Stimulated activated CD4-positive, alpha-beta T cell treated with anti-CD3 and anti-CD28 coated beads, Interleukin-2, amount 100 ng/mL, for 4 hours (primary cell): Measurements from ENCODE around the gene TAF11L5.
"Not testable (repeated sequence)": the region's sequence is repeated elsewhere in the genome, so short reads cannot be mapped to it uniquely, and the experiment has no call there.

Experiments
- DNase-seq: peaks from one replicate; pipeline ENCODE4 v3.0.0-alpha.2; 2020; ENCODE audit warnings: low read depth

The TAF11L5 gene

DNA sequence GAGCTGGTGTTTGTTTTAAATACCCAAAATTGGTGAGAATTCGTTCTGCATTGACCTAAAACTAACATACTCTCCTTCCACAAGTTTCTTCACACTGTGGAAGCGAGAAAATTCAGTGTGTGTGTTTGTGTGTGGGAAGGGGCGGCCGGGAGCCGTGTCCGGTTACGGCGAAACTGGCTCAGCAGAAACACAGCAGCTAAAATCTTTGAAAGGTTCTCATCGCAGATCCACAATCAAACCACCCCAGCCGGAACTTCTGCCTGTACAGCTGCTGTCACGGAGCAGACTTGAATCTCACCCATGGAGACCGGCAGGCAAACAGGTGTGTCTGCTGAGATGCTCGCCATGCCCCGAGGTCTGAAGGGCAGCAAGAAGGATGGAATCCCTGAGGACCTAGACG, at the start of gene TAF11L5:
TSS of gene TAF11L5 (plus strand) at position 301 of the 400 bp plus-strand sequence.
- not testable (repeated sequence) for DNase-seq

DNA sequence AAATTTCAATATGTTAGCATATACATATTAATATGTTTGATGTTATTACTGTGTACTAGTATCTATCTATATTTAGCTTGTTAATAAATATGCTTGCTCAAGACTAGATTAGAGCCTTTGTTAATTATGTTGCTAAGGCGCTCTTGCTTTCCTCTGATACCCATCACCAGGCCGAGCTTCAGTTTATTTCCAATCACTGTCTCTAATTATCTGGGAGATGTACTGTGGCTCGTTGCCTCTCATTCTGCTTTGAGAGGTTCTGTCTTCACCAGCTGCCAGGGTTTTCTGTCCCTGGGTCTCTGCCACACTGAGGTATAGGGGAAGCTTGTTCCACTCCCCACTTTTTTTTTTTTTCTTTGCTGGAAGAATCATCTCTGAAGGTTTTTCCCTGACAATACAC, 48.0 kb upstream of the TAF11L5 start:
- no peak for DNase-seq

DNA sequence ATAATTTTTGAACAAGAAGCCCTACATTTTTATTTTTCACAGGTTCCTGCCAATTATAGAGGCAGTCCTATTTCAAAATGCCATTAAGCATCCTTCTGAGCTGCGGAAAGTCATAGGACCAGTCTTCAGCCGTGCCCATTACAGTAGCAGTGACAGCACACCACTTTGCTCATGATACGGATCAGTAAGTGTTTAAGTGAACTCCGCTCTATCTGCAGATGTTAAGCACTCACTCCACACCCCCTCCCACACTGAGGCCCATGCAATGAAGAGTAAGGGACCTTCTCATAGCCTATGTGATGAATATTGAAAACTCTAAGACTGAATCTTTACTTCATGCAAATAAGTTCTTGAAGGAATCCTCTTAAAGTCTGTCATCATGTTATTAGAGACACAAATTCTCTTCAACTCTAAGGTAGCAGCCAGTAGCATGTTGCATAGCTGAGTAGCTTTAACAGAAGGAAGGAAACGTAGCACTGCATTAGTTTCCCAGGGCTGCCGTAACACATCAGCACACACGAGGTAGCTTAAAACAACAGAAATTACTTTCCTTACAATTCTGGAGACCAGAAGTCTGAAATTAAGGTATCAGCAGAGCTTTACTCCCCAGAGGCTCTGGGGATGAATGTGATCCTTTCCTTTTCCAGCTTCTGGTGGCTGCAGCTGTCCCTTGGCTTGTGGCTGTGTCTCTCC, 47.3 kb upstream of the TAF11L5 start:
- DNase-seq, result no peak

DNA sequence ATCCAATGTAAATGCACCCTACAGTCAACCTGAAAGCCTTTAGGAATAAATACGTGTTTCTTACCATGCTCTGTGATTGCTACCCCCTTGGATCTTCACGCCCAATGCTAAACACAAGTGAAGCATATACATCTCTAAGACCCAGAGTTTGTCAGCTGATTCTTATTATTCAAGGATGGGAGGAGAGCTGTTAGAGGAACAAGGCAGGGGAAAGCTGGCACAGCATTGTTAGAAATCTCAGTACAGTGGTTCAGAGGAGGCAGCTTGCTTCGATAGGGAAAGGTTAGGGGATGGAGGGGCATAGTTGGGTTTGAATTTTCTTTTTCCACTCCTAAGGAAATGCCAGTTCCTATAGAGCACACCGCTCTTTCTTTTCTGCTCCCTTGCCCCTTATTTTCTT, 43.7 kb upstream of the TAF11L5 start:
- DNase-seq, result no peak

DNA sequence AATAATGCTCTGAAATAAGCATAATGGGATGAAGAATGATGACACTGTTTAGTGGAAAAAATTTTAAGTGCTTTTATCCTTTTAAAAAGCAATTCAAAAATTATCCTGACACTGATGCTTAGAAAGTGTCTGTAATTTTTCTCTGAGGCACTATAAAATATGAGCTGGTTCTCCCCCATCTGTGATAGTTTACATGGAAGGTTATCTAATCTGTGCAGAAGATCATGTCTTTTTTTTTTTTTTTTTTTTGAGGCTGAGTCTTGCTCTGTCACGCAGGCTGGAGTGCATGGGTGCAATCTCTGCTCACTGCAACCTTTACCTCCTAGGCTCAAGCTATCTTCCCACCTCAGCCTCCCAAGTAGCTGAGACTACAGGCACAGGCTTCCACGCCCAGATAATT, 42.2 kb upstream of the TAF11L5 start:
- no peak for DNase-seq

DNA sequence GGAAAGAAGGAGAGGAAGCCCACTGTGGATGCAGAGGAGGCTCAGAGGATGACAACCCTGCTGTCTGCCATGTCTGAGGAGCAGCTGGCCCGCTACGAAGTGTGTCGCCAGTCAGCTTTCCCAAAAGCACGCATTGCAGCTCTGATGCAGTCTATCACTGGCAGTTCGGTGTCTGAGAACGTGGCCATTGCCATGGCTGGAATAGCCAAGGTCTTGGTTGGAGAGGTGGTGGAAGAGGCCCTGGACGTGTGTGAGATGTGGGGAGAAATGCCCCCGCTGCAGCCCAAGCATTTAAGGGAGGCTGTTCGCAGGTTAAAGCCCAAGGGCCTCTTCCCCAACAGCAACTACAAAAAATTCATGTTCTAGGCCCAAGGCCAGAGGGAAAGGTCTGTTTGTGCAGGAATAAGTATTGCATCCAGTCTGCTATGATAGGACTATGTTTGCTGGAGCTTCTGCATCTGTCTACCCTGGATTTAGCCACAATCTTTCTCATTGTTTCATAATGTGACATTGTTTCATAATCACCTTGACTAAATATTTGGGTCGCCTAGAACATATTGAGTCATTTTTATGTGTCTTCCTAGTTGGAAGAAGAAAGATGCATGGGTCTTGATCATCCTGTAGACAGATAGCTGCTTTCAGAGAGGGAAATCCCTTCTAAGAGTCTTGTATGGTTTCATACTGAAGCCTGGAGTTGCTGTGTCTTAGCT, 38.4 kb upstream of the TAF11L5 start:
- not testable (repeated sequence) for DNase-seq

DNA sequence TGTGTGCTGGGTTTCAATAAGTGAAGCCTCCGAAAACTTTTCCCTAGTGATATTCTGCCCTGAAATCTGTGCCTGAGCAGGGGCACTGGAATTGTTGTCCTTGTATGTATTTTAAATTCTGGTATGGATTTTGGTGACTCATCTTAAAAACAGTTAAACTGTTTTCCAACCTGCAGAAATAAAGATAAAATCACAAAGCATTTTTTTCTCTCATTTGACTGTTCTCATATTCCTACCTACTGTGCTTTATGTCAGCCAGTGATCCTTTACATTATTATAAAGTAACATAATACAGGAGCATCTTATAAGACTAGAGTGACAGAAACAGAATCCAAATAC, 37.9 kb upstream of the TAF11L5 start:
- no peak for DNase-seq

DNA sequence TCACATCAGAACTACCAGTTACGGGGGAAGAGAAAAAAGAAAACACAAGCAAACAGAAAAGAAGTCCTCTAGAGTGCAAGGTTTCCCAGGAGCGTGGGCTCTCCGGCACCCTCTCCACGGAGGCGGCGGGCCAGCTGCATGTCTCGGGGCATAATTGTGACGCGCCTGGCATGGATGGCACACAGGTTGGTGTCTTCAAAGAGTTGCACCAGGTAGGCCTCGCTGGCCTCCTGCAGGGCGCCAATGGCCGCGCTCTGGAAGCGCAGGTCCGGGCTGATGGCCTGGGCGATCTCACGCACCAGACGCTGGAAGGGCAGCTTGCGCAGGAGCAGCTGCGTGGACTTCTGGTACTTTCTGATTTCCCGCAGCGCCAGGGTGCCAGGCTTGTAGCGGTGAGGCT, 33.8 kb upstream of the TAF11L5 start:
- DNase-seq, result not testable (repeated sequence)

DNA sequence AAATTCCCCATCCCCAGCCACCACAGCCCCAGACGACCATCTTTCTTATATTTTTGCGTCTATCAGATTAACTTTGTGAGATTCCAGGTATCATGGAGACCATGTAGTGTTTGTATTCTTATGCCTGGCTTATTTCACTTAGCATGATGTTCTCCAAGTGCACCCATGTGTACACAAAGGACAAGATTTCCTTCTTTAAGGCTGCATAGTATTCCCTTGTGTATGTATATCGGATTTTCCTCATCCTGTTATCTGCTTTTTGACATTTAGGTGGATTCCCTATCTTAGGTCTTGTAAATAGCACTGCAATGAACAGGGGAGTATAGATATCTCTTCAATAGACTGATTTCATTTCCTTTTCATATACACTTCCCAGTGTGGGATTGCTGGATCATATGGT, 32.3 kb upstream of the TAF11L5 start:
- DNase-seq, result no peak

DNA sequence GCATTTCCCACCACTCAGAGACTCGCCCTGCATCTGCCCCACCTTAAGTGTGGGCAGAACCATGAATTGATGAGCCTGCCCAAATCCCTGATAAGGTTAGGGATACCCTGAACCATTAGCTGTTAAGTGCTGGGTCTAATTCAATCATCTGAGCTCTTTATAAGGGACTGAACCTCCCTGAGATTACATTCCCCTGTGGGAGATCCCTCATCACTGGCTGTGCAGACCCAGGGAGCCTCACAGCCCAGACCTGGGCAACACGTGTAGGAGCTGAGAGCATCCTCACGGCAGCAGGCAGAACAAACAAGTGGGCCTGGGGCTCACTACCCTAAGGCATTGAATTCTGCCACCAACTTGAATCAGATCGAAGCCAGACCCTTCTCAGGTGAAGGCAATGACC, 27.6 kb upstream of the TAF11L5 start:
- no peak for DNase-seq

DNA sequence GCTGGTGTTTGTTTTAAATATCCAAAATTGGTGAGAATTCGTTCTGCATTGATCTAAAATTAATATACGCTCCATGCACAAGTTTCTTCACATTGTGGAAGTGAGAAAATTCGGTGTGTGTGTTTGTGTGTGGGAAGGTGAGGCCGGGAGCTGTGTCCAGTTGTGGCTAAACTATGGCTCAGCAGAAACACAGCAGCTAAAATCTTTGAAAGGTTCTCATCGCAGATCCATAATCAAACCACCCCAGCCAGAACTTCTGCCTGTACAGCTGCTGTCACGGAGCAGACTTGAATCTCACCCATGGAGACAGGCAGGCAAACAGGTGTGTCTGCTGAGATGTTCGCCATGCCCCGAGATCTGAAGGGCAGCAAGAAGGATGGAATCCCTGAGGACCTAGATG, 27.1 kb upstream of the TAF11L5 start, which contains the start of gene TAF11L2:
TSS of gene TAF11L2 (plus strand) at position 301 of the 400 bp plus-strand sequence.
- not testable (repeated sequence) for DNase-seq

DNA sequence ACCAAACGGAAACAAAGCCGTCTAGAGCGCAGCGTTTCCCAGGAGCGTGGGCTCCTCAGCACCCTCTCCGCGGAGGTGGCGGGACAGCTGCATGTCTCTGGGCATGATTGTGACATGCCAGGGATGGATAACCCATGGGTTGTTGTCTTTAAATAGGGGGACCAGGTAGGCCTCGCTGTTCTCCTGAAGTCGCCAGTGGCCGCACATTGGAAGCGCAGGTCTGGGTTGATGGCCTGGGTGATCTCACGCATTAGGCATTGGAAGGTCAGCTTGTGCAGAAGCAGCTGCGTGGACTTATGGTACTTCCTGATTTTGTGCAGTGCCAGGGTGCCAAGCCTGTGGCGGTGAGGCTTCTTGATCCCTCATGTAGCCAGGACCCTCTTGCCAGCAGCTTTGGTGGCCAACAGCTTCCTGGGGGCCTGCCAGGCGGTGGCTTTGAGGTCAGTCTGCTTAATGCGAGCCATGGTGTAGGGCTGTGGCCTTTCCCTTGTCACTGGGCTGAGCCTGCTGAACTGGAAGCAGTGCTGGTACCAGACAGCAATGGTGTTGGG, 13.2 kb upstream of the TAF11L5 start:
- no peak for DNase-seq

DNA sequence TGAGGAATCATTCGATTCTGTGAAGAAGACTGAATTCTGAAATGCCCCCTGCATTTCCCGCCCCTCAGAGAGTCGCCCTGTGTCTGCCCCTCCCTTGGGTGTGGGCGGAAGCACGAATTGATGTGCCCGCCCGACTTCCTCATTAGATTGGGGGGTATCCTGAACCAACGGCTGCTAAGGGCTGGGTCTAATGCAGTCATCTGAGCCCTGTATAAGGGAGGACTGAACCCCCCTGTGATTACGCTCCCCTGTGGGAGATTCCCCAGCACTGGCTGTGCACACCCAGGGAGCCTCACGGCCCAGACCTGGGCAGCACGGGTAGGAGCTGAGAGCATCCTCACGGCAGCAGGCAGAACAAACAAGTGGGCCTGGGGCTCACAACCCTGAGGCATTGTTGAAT, 7.5 kb upstream of the TAF11L5 start:
- peak; percentile 3 for DNase-seq

DNA sequence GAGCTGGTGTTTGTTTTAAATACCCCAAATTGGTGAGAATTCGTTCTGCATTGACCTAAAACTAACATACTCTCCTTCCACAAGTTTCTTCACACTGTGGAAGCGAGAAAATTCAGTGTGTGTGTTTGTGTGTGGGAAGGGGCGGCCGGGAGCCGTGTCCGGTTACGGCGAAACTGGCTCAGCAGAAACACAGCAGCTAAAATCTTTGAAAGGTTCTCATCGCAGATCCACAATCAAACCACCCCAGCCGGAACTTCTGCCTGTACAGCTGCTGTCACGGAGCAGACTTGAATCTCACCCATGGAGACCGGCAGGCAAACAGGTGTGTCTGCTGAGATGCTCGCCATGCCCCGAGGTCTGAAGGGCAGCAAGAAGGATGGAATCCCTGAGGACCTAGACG, 7.0 kb upstream of the TAF11L5 start, which contains the start of gene TAF11L3:
TSS of gene TAF11L3 (plus strand) at position 301 of the 400 bp plus-strand sequence.
- DNase-seq, result not testable (repeated sequence)

DNA sequence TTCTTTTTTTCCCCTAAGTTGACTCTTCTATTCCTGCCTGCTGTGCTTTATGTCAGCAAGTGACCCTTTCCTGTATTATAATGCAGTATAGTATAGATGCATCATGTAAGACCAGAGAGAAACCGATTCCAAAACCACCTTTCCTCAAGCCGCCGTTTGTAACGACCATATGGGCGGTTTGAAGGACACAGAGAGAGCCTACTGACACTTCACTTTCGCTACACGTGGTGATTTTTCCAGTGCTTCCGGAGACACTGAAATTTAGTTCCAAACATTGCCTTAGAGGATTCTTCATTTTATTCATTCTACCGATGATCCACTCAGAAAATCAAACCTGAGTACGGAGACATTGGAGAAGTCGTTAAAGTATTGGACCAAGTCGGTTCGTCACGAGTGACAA, 5.5 kb upstream of the TAF11L5 start:
- DNase-seq, result not testable (repeated sequence)

DNA sequence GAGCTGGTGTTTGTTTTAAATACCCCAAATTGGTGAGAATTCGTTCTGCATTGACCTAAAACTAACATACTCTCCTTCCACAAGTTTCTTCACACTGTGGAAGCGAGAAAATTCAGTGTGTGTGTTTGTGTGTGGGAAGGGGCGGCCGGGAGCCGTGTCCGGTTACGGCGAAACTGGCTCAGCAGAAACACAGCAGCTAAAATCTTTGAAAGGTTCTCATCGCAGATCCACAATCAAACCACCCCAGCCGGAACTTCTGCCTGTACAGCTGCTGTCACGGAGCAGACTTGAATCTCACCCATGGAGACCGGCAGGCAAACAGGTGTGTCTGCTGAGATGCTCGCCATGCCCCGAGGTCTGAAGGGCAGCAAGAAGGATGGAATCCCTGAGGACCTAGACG, 3.5 kb upstream of the TAF11L5 start, which contains the start of gene TAF11L4:
TSS of gene TAF11L4 (plus strand) at position 301 of the 400 bp plus-strand sequence.
- DNase-seq, result not testable (repeated sequence)

DNA sequence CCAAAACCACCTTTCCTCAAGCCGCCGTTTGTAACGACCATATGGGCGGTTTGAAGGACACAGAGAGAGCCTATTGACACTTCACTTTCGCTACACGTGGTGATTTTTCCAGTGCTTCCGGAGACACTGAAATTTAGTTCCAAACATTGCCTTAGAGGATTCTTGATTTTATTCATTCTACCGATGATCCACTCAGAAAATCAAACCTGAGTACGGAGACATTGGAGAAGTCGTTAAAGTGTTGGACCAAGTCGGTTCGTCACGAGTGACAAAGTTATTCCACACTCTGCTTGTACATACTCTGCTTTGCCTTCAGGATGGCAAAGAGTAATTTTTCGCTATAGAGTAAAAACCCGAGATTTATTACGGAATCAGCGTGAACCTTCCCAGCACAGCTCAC, 1.5 kb downstream of the TAF11L5 start:
- DNase-seq, result not testable (repeated sequence)

DNA sequence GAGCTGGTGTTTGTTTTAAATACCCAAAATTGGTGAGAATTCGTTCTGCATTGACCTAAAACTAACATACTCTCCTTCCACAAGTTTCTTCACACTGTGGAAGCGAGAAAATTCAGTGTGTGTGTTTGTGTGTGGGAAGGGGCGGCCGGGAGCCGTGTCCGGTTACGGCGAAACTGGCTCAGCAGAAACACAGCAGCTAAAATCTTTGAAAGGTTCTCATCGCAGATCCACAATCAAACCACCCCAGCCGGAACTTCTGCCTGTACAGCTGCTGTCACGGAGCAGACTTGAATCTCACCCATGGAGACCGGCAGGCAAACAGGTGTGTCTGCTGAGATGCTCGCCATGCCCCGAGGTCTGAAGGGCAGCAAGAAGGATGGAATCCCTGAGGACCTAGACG, 3.3 kb downstream of the TAF11L5 start, which contains the start of gene TAF11L6:
TSS of gene TAF11L6 (plus strand) at position 301 of the 400 bp plus-strand sequence.
- not testable (repeated sequence) for DNase-seq
